ENCODE data around the gene CLASP1.
"Not testable (repeated sequence)": the region's sequence is repeated elsewhere in the genome, so short reads cannot be mapped to it uniquely, and the experiment has no call there.

CLASP1 gene

GRCh38 chr2:121329786-121330185, 319.5 kb downstream of the CLASP1 start:
- Mint-ChIP-seq H3K4me3 (no peak overlapping the region), H3K27ac (no peak overlapping the region), H3K27me3 (no peaks in the 10 kb centered on the region), H3K4me1 (no peaks in the 10 kb centered on the region), H3K9me3 (no peaks in the 10 kb centered on the region), H3K36me3 (no peaks in the 10 kb centered on the region)
- CTCF ChIA-PET: no interaction called here
- no peak for DNase-seq

GRCh38 chr2:121326628-121327027, 322.6 kb downstream of the CLASP1 start:
- Mint-ChIP-seq H3K9me3 (no peaks in the 10 kb centered on the region), H3K27ac (no peak overlapping the region), H3K27me3 (peaks cover 5% of the 10 kb centered on the region), H3K4me3 (no peak overlapping the region), H3K4me1 (no peaks in the 10 kb centered on the region), H3K36me3 (no peaks in the 10 kb centered on the region)
- DNase-seq: no peak
- CTCF ChIA-PET: no interaction called here

- no peaks in the 10 kb centered on the region for H3K9me3 Mint-ChIP-seq
- DNase-seq: no peak
- CTCF ChIA-PET: no interaction called here
Measured at GRCh38 chr2:121324601-121325000, 324.7 kb downstream of the CLASP1 start.

GRCh38 chr2:121321476-121321875, 327.8 kb downstream of the CLASP1 start:
- Mint-ChIP-seq H3K4me1 (no peaks in the 10 kb centered on the region), H3K4me3 (no peak overlapping the region), H3K36me3 (no peaks in the 10 kb centered on the region), H3K27me3 (peaks cover 5% of the 10 kb centered on the region), H3K9me3 (no peaks in the 10 kb centered on the region), H3K27ac (no peak overlapping the region)
- DNase-seq: no peak
- CTCF ChIA-PET: no interaction called here

More at GRCh38 chr2:121324601-121325000, 324.7 kb downstream of the CLASP1 start:
- no peaks in the 10 kb centered on the region for H3K36me3 Mint-ChIP-seq
- no peak overlapping the region for H3K27ac Mint-ChIP-seq
- H3K27me3 Mint-ChIP-seq: peaks cover 5% of the 10 kb centered on the region
- no peaks in the 10 kb centered on the region for H3K4me1 Mint-ChIP-seq
- H3K4me3 Mint-ChIP-seq: no peak overlapping the region

- DNase-seq: no peak
- Mint-ChIP-seq H3K36me3 (no peaks in the 10 kb centered on the region), H3K4me1 (no peaks in the 10 kb centered on the region), H3K27ac (no peak overlapping the region), H3K9me3 (no peaks in the 10 kb centered on the region), H3K4me3 (no peak overlapping the region), H3K27me3 (peaks cover 5% of the 10 kb centered on the region)
- CTCF ChIA-PET: interaction anchor here (1.4 to 1.6 kb wide), 2 partner anchors 224 to 240 kb away, joined by 3 read pairs; no protein-coding TSS in a partner anchor
Measured at GRCh38 chr2:121319941-121320340, 329.3 kb downstream of the CLASP1 start.

GRCh38 chr2:121316986-121317385, 332.3 kb downstream of the CLASP1 start:
- no peak for DNase-seq
- CTCF ChIA-PET: no interaction called here
- Mint-ChIP-seq H3K27me3 (no peaks in the 10 kb centered on the region), H3K27ac (no peak overlapping the region), H3K36me3 (no peaks in the 10 kb centered on the region), H3K4me1 (no peaks in the 10 kb centered on the region), H3K9me3 (no peaks in the 10 kb centered on the region), H3K4me3 (no peak overlapping the region)

- H3K27me3 Mint-ChIP-seq: peaks cover 16% of the 10 kb centered on the region
- H3K36me3 Mint-ChIP-seq, H3K4me1 Mint-ChIP-seq, H3K4me3 Mint-ChIP-seq, H3K9me3 Mint-ChIP-seq, DNase-seq: not testable (repeated sequence)
- H3K27ac Mint-ChIP-seq: peak overlapping the region; percentile 14
- CTCF ChIA-PET: interaction anchor here (0.7 to 1.6 kb wide), 2 partner anchors 10 to 43 kb away, joined by 3 read pairs; no protein-coding TSS in a partner anchor
Measured at GRCh38 chr2:121313701-121314100, 335.6 kb downstream of the CLASP1 start.

GRCh38 chr2:121309801-121310200, 339.5 kb downstream of the CLASP1 start:
- H3K4me3 Mint-ChIP-seq: no peak overlapping the region
- DNase-seq: no peak
- peaks cover 27% of the 10 kb centered on the region for H3K27me3 Mint-ChIP-seq
- peaks cover 8% of the 10 kb centered on the region for H3K4me1 Mint-ChIP-seq
- no peaks in the 10 kb centered on the region for H3K9me3 Mint-ChIP-seq
- H3K36me3 Mint-ChIP-seq: no peaks in the 10 kb centered on the region
- CTCF ChIA-PET: no interaction called here
- H3K27ac Mint-ChIP-seq: no peak overlapping the region

- Mint-ChIP-seq H3K4me3 (no peak overlapping the region), H3K27me3 (peaks cover 30% of the 10 kb centered on the region), H3K36me3 (no peaks in the 10 kb centered on the region), H3K27ac (no peak overlapping the region), H3K4me1 (peaks cover 8% of the 10 kb centered on the region), H3K9me3 (no peaks in the 10 kb centered on the region)
- no peak for DNase-seq
- CTCF ChIA-PET: no interaction called here
Measured at GRCh38 chr2:121309323-121309722, 339.9 kb downstream of the CLASP1 start.

- H3K27me3 Mint-ChIP-seq: peaks cover 30% of the 10 kb centered on the region
- H3K27ac Mint-ChIP-seq: no peak overlapping the region
- no peak for DNase-seq
- no peaks in the 10 kb centered on the region for H3K36me3 Mint-ChIP-seq
- H3K9me3 Mint-ChIP-seq: no peaks in the 10 kb centered on the region
- H3K4me3 Mint-ChIP-seq: no peak overlapping the region
- CTCF ChIA-PET: no interaction called here
- H3K4me1 Mint-ChIP-seq: peaks cover 8% of the 10 kb centered on the region
Measured at GRCh38 chr2:121307048-121307447, 342.2 kb downstream of the CLASP1 start.

- Mint-ChIP-seq H3K4me3 (no peak overlapping the region), H3K36me3 (no peaks in the 10 kb centered on the region), H3K4me1 (peaks cover 7% of the 10 kb centered on the region), H3K27me3 (peaks cover 24% of the 10 kb centered on the region), H3K9me3 (no peaks in the 10 kb centered on the region), H3K27ac (no peak overlapping the region)
- CTCF ChIA-PET: no interaction called here
- DNase-seq: no peak
Measured at GRCh38 chr2:121304941-121305340, 344.3 kb downstream of the CLASP1 start.

- H3K36me3 Mint-ChIP-seq: no peaks in the 10 kb centered on the region
- no peaks in the 10 kb centered on the region for H3K9me3 Mint-ChIP-seq
- H3K27ac Mint-ChIP-seq: no peak overlapping the region
Measured at GRCh38 chr2:121303531-121304263, 345.6 kb downstream of the CLASP1 start.

GRCh38 chr2:121301190-121301589, 348.1 kb downstream of the CLASP1 start:
- H3K36me3 Mint-ChIP-seq, H3K4me3 Mint-ChIP-seq, H3K9me3 Mint-ChIP-seq, DNase-seq, H3K27me3 Mint-ChIP-seq, CTCF ChIA-PET, H3K27ac Mint-ChIP-seq, H3K4me1 Mint-ChIP-seq: not testable (repeated sequence)

More at GRCh38 chr2:121303531-121304263, 345.6 kb downstream of the CLASP1 start:
- CTCF ChIA-PET: no interaction called here
- H3K27me3 Mint-ChIP-seq: peaks cover 14% of the 10 kb centered on the region
- H3K4me1 Mint-ChIP-seq: no peaks in the 10 kb centered on the region
- no peak overlapping the region for H3K4me3 Mint-ChIP-seq
- DNase-seq: no peak

- H3K27me3 Mint-ChIP-seq: peaks cover 15% of the 10 kb centered on the region
- H3K9me3 Mint-ChIP-seq: no peaks in the 10 kb centered on the region
- H3K4me3 Mint-ChIP-seq: no peak overlapping the region
- no peaks in the 10 kb centered on the region for H3K36me3 Mint-ChIP-seq
- no peak for DNase-seq
- no peaks in the 10 kb centered on the region for H3K4me1 Mint-ChIP-seq
- CTCF ChIA-PET: no interaction called here
- H3K27ac Mint-ChIP-seq: no peak overlapping the region
Measured at GRCh38 chr2:121298476-121298875, 350.8 kb downstream of the CLASP1 start.

GRCh38 chr2:121297866-121298265, 351.4 kb downstream of the CLASP1 start:
- H3K4me3 Mint-ChIP-seq, CTCF ChIA-PET: not testable (repeated sequence)

More at GRCh38 chr2:121297866-121298265, 351.4 kb downstream of the CLASP1 start:
- DNase-seq, H3K9me3 Mint-ChIP-seq, H3K4me1 Mint-ChIP-seq, H3K27ac Mint-ChIP-seq, H3K36me3 Mint-ChIP-seq: not testable (repeated sequence)
- peaks cover 15% of the 10 kb centered on the region for H3K27me3 Mint-ChIP-seq

Data from activated naive CD4-positive, alpha-beta T cell treated with anti-CD3 and anti-CD28 coated beads, Interleukin-2, amount 10 ng/mL, durations not matched to agents 7 days and 5 days (primary cell).